ENCODE results near the gene IFT20. TPM values are rescaled to one million over a fixed set of nuclear protein-coding genes. Genes with fewer than 3 reads are reported as not detected.

Gene IFT20
- total RNA-seq, 6 donors from 2014 or later = 28.6 to 60.8 (median 44.3) TPM

DNA sequence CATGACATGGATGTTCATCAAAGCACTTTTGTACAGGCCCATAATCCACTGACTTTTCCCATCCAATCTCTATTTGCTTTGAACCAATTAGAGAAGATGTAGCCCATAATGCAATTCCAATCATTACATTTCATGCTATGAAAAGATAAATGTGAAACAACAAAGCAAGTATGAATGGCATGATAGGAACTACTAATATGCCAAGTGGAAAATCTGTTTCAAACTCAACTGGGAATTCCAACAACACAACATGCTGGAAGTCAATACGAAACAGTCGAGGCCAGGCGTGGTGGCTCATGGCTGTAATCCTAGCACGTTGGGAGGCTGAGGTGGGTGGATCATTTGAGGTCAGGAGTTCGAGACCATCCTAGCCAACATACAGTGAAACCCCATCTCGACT, 55.9 kb downstream of the IFT20 start:
- no peak overlapping the region for H3K4me3 ChIP-seq
- no peaks in the 10 kb centered on the region for H3K36me3 ChIP-seq
- H3K4me1 ChIP-seq = no peaks in the 10 kb centered on the region
- no peak for ATAC-seq (ENCODE audit: low FRiP score in 2 of 2)
- 69 to 83% methylated on average over 6 of the region's 6 CpGs for WGBS, 2 donors
- no peak for DNase-seq
- no peaks in the 10 kb centered on the region for H3K9me3 ChIP-seq
- no peak overlapping the region for H3K27ac ChIP-seq
- H3K27me3 ChIP-seq = no peaks in the 10 kb centered on the region
- TF ChIP-seq EP300 (IDR thresholded peaks at IDR 0.05) (no peak), POLR2AphosphoS5 (IDR thresholded peaks at IDR 0.05) (no peak), POLR2A (IDR thresholded peaks at IDR 0.05) (no peak)
- TF ChIP-seq, protein P1, sequence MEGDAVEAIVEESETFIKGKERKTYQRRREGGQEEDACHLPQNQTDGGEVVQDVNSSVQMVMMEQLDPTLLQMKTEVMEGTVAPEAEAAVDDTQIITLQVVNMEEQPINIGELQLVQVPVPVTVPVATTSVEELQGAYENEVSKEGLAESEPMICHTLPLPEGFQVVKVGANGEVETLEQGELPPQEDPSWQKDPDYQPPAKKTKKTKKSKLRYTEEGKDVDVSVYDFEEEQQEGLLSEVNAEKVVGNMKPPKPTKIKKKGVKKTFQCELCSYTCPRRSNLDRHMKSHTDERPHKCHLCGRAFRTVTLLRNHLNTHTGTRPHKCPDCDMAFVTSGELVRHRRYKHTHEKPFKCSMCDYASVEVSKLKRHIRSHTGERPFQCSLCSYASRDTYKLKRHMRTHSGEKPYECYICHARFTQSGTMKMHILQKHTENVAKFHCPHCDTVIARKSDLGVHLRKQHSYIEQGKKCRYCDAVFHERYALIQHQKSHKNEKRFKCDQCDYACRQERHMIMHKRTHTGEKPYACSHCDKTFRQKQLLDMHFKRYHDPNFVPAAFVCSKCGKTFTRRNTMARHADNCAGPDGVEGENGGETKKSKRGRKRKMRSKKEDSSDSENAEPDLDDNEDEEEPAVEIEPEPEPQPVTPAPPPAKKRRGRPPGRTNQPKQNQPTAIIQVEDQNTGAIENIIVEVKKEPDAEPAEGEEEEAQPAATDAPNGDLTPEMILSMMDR (IDR thresholded peaks at IDR 0.05) = no peak

Other genes starting within 250 kb of the IFT20 start
- gene TMEM97, start 16.3 kb downstream of the IFT20 start, total RNA-seq = 10 to 100 TPM; 19.8 to 47.9 (median 37.6) TPM
- 10 to 100 TPM; 27.2 to 74.3 (median 46.4) TPM for gene TNFAIP1, start 289 bp upstream of the IFT20 start, total RNA-seq
- 10 to 100 TPM; 50.3 to 74.5 (median 60.0) TPM for gene POLDIP2, start 22.1 kb upstream of the IFT20 start, total RNA-seq
- not detected for gene SEBOX, start 29.7 kb upstream of the IFT20 start, total RNA-seq
- 1 to 10 TPM in 4 of 6 donors, under 1 TPM in 1, not detected in 1; 0.67 to 6.4 (median 2.3) TPM for gene VTN, start 34.8 kb upstream of the IFT20 start, total RNA-seq
- gene SARM1, start 36.2 kb upstream of the IFT20 start, total RNA-seq = 10 to 100 TPM; 10.3 to 33.5 (median 13.9) TPM
- gene SLC46A1, start 70.7 kb upstream of the IFT20 start, total RNA-seq = 10 to 100 TPM; 15.0 to 44.0 (median 19.8) TPM
- gene SLC13A2, start 138.2 kb upstream of the IFT20 start, total RNA-seq = under 1 TPM in 3 of 6 donors, not detected in 3; 0.10 to 0.61 (median 0.14) TPM
- gene FOXN1, start 170.9 kb upstream of the IFT20 start, total RNA-seq = under 1 TPM in 2 of 6 donors, not detected in 4; 0.07 to 0.54 TPM
- gene UNC119, start 217.2 kb upstream of the IFT20 start, total RNA-seq = 10 to 100 TPM; 17.0 to 43.0 (median 25.6) TPM
- 10 to 100 TPM; 36.7 to 69.6 (median 58.1) TPM for gene PIGS, start 236.1 kb upstream of the IFT20 start, total RNA-seq
- gene ALDOC, start 241.4 kb upstream of the IFT20 start, total RNA-seq = 10 to 100 TPM in 5 of 6 donors, 1 to 10 TPM in 1; 6.3 to 19.2 (median 14.2) TPM